Measurements from ENCODE around the gene METTL3. TPM values are rescaled to one million over a fixed set of nuclear protein-coding genes. Genes with fewer than 3 reads are reported as not detected.

Gene METTL3
- total and polyA plus RNA-seq, 2 of the 13 experiments (the other 11 are each of a cell fraction or from before 2014, with no cell fraction given), result 123 to 130 TPM

GRCh38 chr14:21510735-21511657 is at the start of gene METTL3 (continued):
- TF ChIP-seq ZBED4 (CRISPR knock-in tag; IDR thresholded peaks at IDR 0.05; ENCODE audit: borderline replicate concordance) (no peak; the same call in 1 of the 2 replicates), HNRNPL (IDR thresholded peaks at IDR 0.05; ENCODE audit: low read depth, low read length) (peak; percentile 49; the same call in 1 of the 2 replicates), DRAP1 (CRISPR knock-in tag; IDR thresholded peaks at IDR 0.05) (peak; percentile 97), KAT8 (CRISPR knock-in tag; IDR thresholded peaks at IDR 0.05) (peak; percentile 98), ELF4 (CRISPR knock-in tag; IDR thresholded peaks at IDR 0.05; ENCODE audit: borderline replicate concordance) (peak; percentile 98), ZNF784 (CRISPR knock-in tag; IDR thresholded peaks at IDR 0.05; ENCODE audit: borderline replicate concordance) (peak; percentile 79), HOXA7 (CRISPR knock-in tag; IDR thresholded peaks at IDR 0.05) (no peak), TBX2 (CRISPR knock-in tag; IDR thresholded peaks at IDR 0.05; ENCODE audit: borderline replicate concordance) (peak; percentile 95), ZNF615 (CRISPR knock-in tag; IDR thresholded peaks at IDR 0.05; ENCODE audit: borderline replicate concordance) (no peak), GLI4 (CRISPR knock-in tag; IDR thresholded peaks at IDR 0.05; ENCODE audit: borderline replicate concordance) (peak; percentile 95; the same call in 1 of the 2 replicates), POLR2A (IDR thresholded peaks at IDR 0.05; ENCODE audit: insufficient read depth in 1 of 2, low read depth in 2 of 2, low read length in 2 of 2) (peak; percentile 97), ZNF883 (CRISPR knock-in tag; IDR thresholded peaks at IDR 0.05; ENCODE audit: not compliant biosample characterization) (peak; percentile 98), ZBTB4 (CRISPR knock-in tag; IDR thresholded peaks at IDR 0.05; ENCODE audit: borderline replicate concordance) (no peak), SP5 (CRISPR knock-in tag; IDR thresholded peaks at IDR 0.05; ENCODE audit: borderline replicate concordance, low read depth) (no peak; the same call in 1 of the 2 replicates), POLR2AphosphoS5 (IDR thresholded peaks at IDR 0.05; ENCODE audit: low read depth, low read length) (peak; percentile 95), ZNF230 (CRISPR knock-in tag; IDR thresholded peaks at IDR 0.05) (peak; percentile 83; the same call in 1 of the 2 replicates), TRIM22 (IDR thresholded peaks at IDR 0.05) (no peak), KDM6A (CRISPR knock-in tag; IDR thresholded peaks at IDR 0.05; ENCODE audit: low read depth) (0 out of 2 replicates have a peak, but pooled peaks have one; percentile 14), NKX3-1 (CRISPR knock-in tag; IDR thresholded peaks at IDR 0.05) (peak; percentile 66; the same call in 1 of the 2 replicates)
